Endodermal cell (in vitro differentiated cells): Measurements from ENCODE around the gene LYSMD3. TPM values are rescaled to one million over a fixed set of nuclear protein-coding genes. Genes with fewer than 3 reads are reported as not detected.
A peak's percentile ranks its signal among the peaks of the same experiment; 100 is the strongest.

ENCODE experiments used
- DNase-seq: peaks from one replicate; pipeline ENCODE4 v3.0.0-alpha.2; 2017
- H3K27ac ChIP-seq: 2 replicates; pipeline ENCODE4 v1.5.1; 2013; ENCODE audit warnings: mild to moderate bottlenecking, low read depth, low read length, moderate library complexity
- H3K27me3 ChIP-seq: 2 replicates; pipeline ENCODE4 v1.6.1; 2013; ENCODE audit warnings: mild to moderate bottlenecking, low read length, moderate library complexity; ENCODE audit not compliant: insufficient read depth, control insufficient read depth, poor library complexity, severe bottlenecking
- H3K36me3 ChIP-seq: 2 replicates; pipeline ENCODE4 v1.7.0; 2013; ENCODE audit warnings: mild to moderate bottlenecking, low read length, moderate library complexity; ENCODE audit not compliant: control insufficient read depth, insufficient read depth
- H3K4me1 ChIP-seq: one replicate; pipeline ENCODE4 v1.7.0; 2013; ENCODE audit warnings: low read length; ENCODE audit not compliant: control insufficient read depth, insufficient read depth
- H3K4me3 ChIP-seq: 2 replicates; pipeline ENCODE4 v1.5.1; 2013; ENCODE audit warnings: mild to moderate bottlenecking, low read length, moderate library complexity
- H3K9ac ChIP-seq: 2 replicates; pipeline ENCODE4 v1.6.1; 2013; ENCODE audit warnings: mild to moderate bottlenecking, low read length, moderate library complexity; ENCODE audit not compliant: poor library complexity, severe bottlenecking; ENCODE audit errors: extremely low read depth
- H3K9me3 ChIP-seq: 2 replicates; pipeline ENCODE4 v1.6.1; 2013; ENCODE audit warnings: mild to moderate bottlenecking, low read length, moderate library complexity; ENCODE audit not compliant: control insufficient read depth
- H3K27ac Mint-ChIP-seq: 2 replicates; pipeline ENCODE4 v1.8.0; 2020; ENCODE audit warnings: mixed read lengths
- H3K27me3 Mint-ChIP-seq: 2 replicates; pipeline ENCODE4 v1.8.0; 2021; ENCODE audit warnings: mild to moderate bottlenecking, mixed read lengths; ENCODE audit not compliant: insufficient read depth
- H3K36me3 Mint-ChIP-seq: 2 replicates; pipeline ENCODE4 v1.8.0; 2020; ENCODE audit warnings: low read depth, mixed read lengths
- H3K4me1 Mint-ChIP-seq: 2 replicates; pipeline ENCODE4 v1.8.0; 2020; ENCODE audit warnings: mixed read lengths
- H3K4me3 Mint-ChIP-seq: 2 replicates; pipeline ENCODE4 v1.8.0; 2020; ENCODE audit warnings: mild to moderate bottlenecking, moderate library complexity, mixed read lengths
- H3K9me3 Mint-ChIP-seq: 2 replicates; pipeline ENCODE4 v1.8.0; 2020; ENCODE audit warnings: mild to moderate bottlenecking, mixed read lengths
- WGBS, 2 experiments: methylation state at CpG; one replicate each; pipeline versions ENCODE4 v1.1.5 to v1.1.7; 2013; ENCODE audit warnings: missing lambda C conversion rate in 2 of 2, mixed read lengths in 1 of 2; ENCODE audit not compliant: insufficient coverage in 1 of 2, insufficient read length in 1 of 2; 5-methylcytosine and 5-hydroxymethylcytosine counted together
- total RNA-seq, 2 donors: library from RNA; stranded (reverse); fragmentation: NEBNext Ultra II Directional in 1 of 2; extraction: Animal tissue kit (Norgen Biotek cat#: 25700) in 1 of 2; gene quantifications; 2 replicates in 1 of 2; 3 replicates in 1 of 2; pipeline ENCODE4 v1.2.1, GENCODE V29; 2021
- TF ChIP-seq, protein P1 (sequence below): fragments of 200-600 bp; sonication (generic); conservative IDR thresholded peaks from 2 replicates; pipeline ENCODE4 v1.5.0; 2021; ENCODE audit warnings: antibody characterized with exemption, mild to moderate bottlenecking

Gene LYSMD3
- total RNA-seq, 2 donors from 2014 or later, result 18.2 to 18.7 TPM

DNA sequence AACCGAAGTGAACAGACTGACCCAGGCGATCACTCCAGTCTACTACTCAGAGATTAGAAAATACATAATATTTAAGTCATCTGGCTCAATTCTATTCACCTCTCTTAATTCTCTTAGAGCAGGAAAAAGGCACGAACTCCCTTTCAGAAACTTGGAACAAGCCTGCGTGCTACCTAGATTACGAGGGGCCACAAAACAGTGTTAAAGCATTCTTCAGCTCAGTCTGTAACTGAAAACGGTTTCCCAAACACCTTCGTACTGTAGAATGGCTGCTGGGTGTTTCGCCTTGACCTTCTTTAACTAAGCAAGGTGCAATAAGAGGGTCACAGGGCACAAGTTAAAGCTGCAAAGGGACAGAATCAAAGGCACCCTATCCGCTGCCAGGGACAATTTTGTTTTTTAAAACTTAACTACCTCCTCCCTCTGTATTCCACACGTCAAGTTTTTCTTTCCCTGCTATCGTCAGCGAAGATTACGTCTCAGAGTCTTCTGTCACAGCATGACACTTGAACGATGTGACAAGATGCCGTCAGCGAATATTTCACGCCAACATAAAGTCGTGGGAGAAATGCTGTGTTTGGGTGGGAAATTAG lies 687 bp downstream of the LYSMD3 start:
- WGBS, 2 experiments, result 5 to 10% methylated on average over 12 to 18 of the region's 18 CpGs
- H3K9me3 ChIP-seq, result no peaks in the 10 kb centered on the region
- no peaks in the 10 kb centered on the region for H3K9me3 Mint-ChIP-seq
- peak; percentile 54 for DNase-seq
- no peaks in the 10 kb centered on the region for H3K27me3 ChIP-seq
- peak overlapping the region; percentile 88 for H3K27ac Mint-ChIP-seq
- H3K27me3 Mint-ChIP-seq, result no peaks in the 10 kb centered on the region
- peaks cover 25% of the 10 kb centered on the region for H3K36me3 ChIP-seq
- peaks cover 14% of the 10 kb centered on the region for H3K36me3 Mint-ChIP-seq
- TF ChIP-seq, protein P1, sequence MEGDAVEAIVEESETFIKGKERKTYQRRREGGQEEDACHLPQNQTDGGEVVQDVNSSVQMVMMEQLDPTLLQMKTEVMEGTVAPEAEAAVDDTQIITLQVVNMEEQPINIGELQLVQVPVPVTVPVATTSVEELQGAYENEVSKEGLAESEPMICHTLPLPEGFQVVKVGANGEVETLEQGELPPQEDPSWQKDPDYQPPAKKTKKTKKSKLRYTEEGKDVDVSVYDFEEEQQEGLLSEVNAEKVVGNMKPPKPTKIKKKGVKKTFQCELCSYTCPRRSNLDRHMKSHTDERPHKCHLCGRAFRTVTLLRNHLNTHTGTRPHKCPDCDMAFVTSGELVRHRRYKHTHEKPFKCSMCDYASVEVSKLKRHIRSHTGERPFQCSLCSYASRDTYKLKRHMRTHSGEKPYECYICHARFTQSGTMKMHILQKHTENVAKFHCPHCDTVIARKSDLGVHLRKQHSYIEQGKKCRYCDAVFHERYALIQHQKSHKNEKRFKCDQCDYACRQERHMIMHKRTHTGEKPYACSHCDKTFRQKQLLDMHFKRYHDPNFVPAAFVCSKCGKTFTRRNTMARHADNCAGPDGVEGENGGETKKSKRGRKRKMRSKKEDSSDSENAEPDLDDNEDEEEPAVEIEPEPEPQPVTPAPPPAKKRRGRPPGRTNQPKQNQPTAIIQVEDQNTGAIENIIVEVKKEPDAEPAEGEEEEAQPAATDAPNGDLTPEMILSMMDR, result no peak
- H3K4me3 ChIP-seq, result peak overlapping the region; percentile 94
- peak overlapping the region; percentile 93 for H3K4me3 Mint-ChIP-seq
- peak overlapping the region; percentile 93 for H3K9ac ChIP-seq
- peak overlapping the region; percentile 48 for H3K27ac ChIP-seq
- H3K4me1 Mint-ChIP-seq, result peaks cover 24% of the 10 kb centered on the region
- H3K4me1 ChIP-seq, result peaks cover 2% of the 10 kb centered on the region

DNA sequence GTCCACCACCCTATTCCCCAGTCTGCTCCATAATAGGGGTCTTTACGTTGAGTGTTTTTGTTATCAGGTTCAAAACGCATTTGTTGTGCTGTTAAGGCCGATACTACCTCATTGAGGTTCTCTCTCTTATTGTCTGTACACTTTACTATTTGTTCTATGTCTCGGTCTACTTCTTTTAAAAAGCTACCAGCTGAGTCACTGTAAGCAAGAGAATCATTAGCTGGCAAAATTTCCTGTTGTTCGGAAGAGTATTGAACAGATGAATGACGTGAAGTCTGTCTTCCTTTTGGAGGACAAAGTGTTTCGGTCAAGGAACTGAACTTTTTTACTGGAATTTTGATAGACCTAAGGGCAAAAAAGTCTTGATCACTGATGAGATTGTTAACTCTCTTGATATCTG lies 10.3 kb downstream of the LYSMD3 start:
- no peaks in the 10 kb centered on the region for H3K27me3 Mint-ChIP-seq
- H3K9me3 Mint-ChIP-seq, result no peaks in the 10 kb centered on the region
- Histone ChIP-seq H3K36me3 (peaks cover 71% of the 10 kb centered on the region), H3K4me3 (no peak overlapping the region), H3K9me3 (no peaks in the 10 kb centered on the region), H3K9ac (no peak overlapping the region), H3K27ac (no peak overlapping the region), H3K27me3 (no peaks in the 10 kb centered on the region), H3K4me1 (no peaks in the 10 kb centered on the region)
- DNase-seq, result no peak
- TF ChIP-seq, protein P1, result no peak
- peaks cover 43% of the 10 kb centered on the region for H3K36me3 Mint-ChIP-seq
- WGBS, 2 experiments, result 93 to 97% methylated on average over 6 to 7 of the region's 7 CpGs
- H3K4me3 Mint-ChIP-seq, result no peak overlapping the region
- H3K4me1 Mint-ChIP-seq, result peaks cover under 1% of the 10 kb centered on the region
- no peak overlapping the region for H3K27ac Mint-ChIP-seq

DNA sequence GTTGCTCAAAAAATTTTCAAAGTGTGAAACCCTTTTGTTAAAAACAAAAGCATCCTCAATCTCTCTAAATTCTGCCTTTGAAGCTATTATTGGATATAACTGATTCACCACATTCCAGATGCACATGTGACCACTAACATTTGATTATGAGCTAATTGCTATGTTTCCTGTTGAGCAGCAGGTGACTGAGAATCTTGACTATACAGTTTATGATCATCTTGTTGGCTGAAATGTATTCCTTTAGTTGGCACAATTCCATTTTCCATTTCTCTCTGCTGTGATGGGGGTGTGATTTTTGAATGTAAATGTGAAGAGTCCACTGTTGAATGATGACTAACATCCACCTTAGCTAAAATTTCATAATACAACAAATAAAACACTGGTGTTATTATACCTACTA lies 10.7 kb downstream of the LYSMD3 start:
- H3K27ac Mint-ChIP-seq, result no peak overlapping the region
- H3K27ac ChIP-seq, result no peak overlapping the region
- no peaks in the 10 kb centered on the region for H3K27me3 Mint-ChIP-seq
- no peak overlapping the region for H3K4me3 ChIP-seq
- H3K27me3 ChIP-seq, result no peaks in the 10 kb centered on the region
- no peak overlapping the region for H3K4me3 Mint-ChIP-seq
- H3K4me1 ChIP-seq, result no peaks in the 10 kb centered on the region
- H3K36me3 Mint-ChIP-seq, result peaks cover 41% of the 10 kb centered on the region
- H3K9me3 Mint-ChIP-seq, result no peaks in the 10 kb centered on the region
- no peak overlapping the region for H3K9ac ChIP-seq
- no peak for DNase-seq
- H3K9me3 ChIP-seq, result no peaks in the 10 kb centered on the region
- H3K4me1 Mint-ChIP-seq, result peaks cover 5% of the 10 kb centered on the region
- TF ChIP-seq, protein P1, result no peak
- peaks cover 67% of the 10 kb centered on the region for H3K36me3 ChIP-seq
